Measurements from ENCODE around the gene CALML3. TPM values are rescaled to one million over a fixed set of nuclear protein-coding genes. Genes with fewer than 3 reads are reported as not detected.

The CALML3 gene
- total and polyA plus RNA-seq, 2 donors (not counting 1 experiment from before 2014, with no cell fraction given), result not detected

DNA sequence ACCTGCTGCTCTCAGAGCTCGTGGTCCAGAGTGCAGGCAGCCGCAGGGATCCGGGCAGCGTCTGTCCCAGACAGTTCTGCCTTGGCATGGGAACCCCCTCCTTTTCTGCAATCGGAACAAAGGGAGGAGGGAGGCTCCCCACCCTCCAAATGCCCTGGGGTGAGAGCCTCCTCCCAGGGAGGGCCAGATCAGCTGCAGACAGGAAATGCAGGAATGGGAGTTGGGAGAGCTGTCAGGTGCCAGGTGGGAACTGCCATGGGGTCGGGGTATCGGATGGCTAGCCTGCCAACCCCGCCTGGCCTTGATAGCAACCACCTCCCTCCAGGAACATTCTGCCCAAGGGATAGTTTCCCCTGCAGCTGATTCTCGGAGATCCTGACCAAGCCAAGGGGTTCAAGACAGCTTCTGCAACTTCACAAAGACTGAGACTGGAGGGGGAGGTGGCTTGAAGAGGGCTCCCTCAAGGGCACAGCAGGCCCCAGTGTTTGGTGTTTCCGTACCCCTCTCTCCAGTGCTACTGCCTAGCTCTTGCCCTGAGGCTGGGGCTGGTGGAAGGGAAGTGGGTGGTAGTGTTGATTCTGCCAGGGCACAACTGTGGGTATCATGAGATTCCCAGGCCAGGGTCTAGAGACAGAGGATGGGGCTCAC, 25.1 kb upstream of the CALML3 start, which contains the start of gene CALML5:
CALML5 (minus strand) TSS at position 78 of the 648 bp plus-strand sequence. CDS start 132 bp downstream, outside the sequence.
- H3K79me2 ChIP-seq (ENCODE audit: control insufficient read depth, insufficient read depth, low read length), result no peaks in the 10 kb centered on the region
- H3K9me3 ChIP-seq (ENCODE audit: control insufficient read depth, insufficient read depth, low read depth, low read length), result no peaks in the 10 kb centered on the region
- no peak for DNase-seq (ENCODE audit: low read depth in 2 of 2)
- H3K36me3 ChIP-seq (ENCODE audit: control insufficient read depth, insufficient read depth, low read length), result no peaks in the 10 kb centered on the region
- peaks cover 17% of the 10 kb centered on the region for H3K27me3 ChIP-seq (ENCODE audit: control insufficient read depth, insufficient read depth, low read length)
- H3K27ac ChIP-seq (ENCODE audit: insufficient read depth, low read length), result no peak within 1 kb of the TSS
- no peak within 1 kb of the TSS for H3K9ac ChIP-seq (ENCODE audit: insufficient read depth, low read length)
- H3K4me1 ChIP-seq (ENCODE audit: control insufficient read depth, extremely low read depth, insufficient read depth, low read length), result no peaks in the 10 kb centered on the region
- no peaks in the 10 kb centered on the region for H4K20me1 ChIP-seq (ENCODE audit: control insufficient read depth, extremely low read depth, insufficient read depth, low read length)
- TF ChIP-seq, protein P1, sequence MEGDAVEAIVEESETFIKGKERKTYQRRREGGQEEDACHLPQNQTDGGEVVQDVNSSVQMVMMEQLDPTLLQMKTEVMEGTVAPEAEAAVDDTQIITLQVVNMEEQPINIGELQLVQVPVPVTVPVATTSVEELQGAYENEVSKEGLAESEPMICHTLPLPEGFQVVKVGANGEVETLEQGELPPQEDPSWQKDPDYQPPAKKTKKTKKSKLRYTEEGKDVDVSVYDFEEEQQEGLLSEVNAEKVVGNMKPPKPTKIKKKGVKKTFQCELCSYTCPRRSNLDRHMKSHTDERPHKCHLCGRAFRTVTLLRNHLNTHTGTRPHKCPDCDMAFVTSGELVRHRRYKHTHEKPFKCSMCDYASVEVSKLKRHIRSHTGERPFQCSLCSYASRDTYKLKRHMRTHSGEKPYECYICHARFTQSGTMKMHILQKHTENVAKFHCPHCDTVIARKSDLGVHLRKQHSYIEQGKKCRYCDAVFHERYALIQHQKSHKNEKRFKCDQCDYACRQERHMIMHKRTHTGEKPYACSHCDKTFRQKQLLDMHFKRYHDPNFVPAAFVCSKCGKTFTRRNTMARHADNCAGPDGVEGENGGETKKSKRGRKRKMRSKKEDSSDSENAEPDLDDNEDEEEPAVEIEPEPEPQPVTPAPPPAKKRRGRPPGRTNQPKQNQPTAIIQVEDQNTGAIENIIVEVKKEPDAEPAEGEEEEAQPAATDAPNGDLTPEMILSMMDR (conservative IDR thresholded peaks at IDR 0.05 in 1 of 2, IDR thresholded peaks at IDR 0.05 in 1 of 2; ENCODE audit: low read depth in 1 of 2, low read length in 2 of 2), result no peak
- no peak within 1 kb of the TSS for H2AFZ ChIP-seq (ENCODE audit: low read length)
- no peak within 1 kb of the TSS for H3K4me3 ChIP-seq (replicated peaks in 1 of 4; ENCODE audit: control extremely low read depth in 1 of 4, insufficient read depth in 1 of 4, low read depth in 3 of 4, low read length in 4 of 4)
- no peak within 1 kb of the TSS for H3K4me2 ChIP-seq (ENCODE audit: extremely low read depth, insufficient read depth, low read length)

GRCh38 chr10:5500162-5500670, 24.5 kb upstream of the CALML3 start:
- Histone ChIP-seq H3K4me1 (ENCODE audit: control insufficient read depth, extremely low read depth, insufficient read depth, low read length) (no peaks in the 10 kb centered on the region), H3K27ac (ENCODE audit: insufficient read depth, low read length) (no peak overlapping the region), H2AFZ (ENCODE audit: low read length) (no peak overlapping the region), H3K27me3 (ENCODE audit: control insufficient read depth, insufficient read depth, low read length) (peaks cover 18% of the 10 kb centered on the region), H3K4me2 (ENCODE audit: extremely low read depth, insufficient read depth, low read length) (no peak overlapping the region), H3K79me2 (ENCODE audit: control insufficient read depth, insufficient read depth, low read length) (no peaks in the 10 kb centered on the region), H4K20me1 (ENCODE audit: control insufficient read depth, extremely low read depth, insufficient read depth, low read length) (no peaks in the 10 kb centered on the region), H3K9me3 (ENCODE audit: control insufficient read depth, insufficient read depth, low read depth, low read length) (no peaks in the 10 kb centered on the region), H3K36me3 (ENCODE audit: control insufficient read depth, insufficient read depth, low read length) (no peaks in the 10 kb centered on the region), H3K4me3 (replicated peaks in 1 of 4; ENCODE audit: control extremely low read depth in 1 of 4, insufficient read depth in 1 of 4, low read depth in 3 of 4, low read length in 4 of 4) (no peak overlapping the region), H3K9ac (ENCODE audit: insufficient read depth, low read length) (no peak overlapping the region)
- TF ChIP-seq EZH2 (IDR thresholded peaks at IDR 0.05; ENCODE audit: low read length, missing control alignments), result no peak
- TF ChIP-seq, protein P1 (conservative IDR thresholded peaks at IDR 0.05 in 1 of 2, IDR thresholded peaks at IDR 0.05 in 1 of 2; ENCODE audit: low read depth in 1 of 2, low read length in 2 of 2), result no peak
- DNase-seq (ENCODE audit: low read depth in 2 of 2), result no peak

GRCh38 chr10:5500910-5501309, 23.9 kb upstream of the CALML3 start:
- no peak overlapping the region for H3K9ac ChIP-seq (ENCODE audit: insufficient read depth, low read length)
- no peaks in the 10 kb centered on the region for H3K9me3 ChIP-seq (ENCODE audit: control insufficient read depth, insufficient read depth, low read depth, low read length)
- H3K4me3 ChIP-seq (replicated peaks in 1 of 4; ENCODE audit: control extremely low read depth in 1 of 4, insufficient read depth in 1 of 4, low read depth in 3 of 4, low read length in 4 of 4), result no peak overlapping the region
- H3K27me3 ChIP-seq (ENCODE audit: control insufficient read depth, insufficient read depth, low read length), result peaks cover 18% of the 10 kb centered on the region
- no peaks in the 10 kb centered on the region for H3K4me1 ChIP-seq (ENCODE audit: control insufficient read depth, extremely low read depth, insufficient read depth, low read length)
- TF ChIP-seq, protein P1 (conservative IDR thresholded peaks at IDR 0.05 in 1 of 2, IDR thresholded peaks at IDR 0.05 in 1 of 2; ENCODE audit: low read depth in 1 of 2, low read length in 2 of 2), result no peak
- peak; percentile 24 for TF ChIP-seq EZH2 (IDR thresholded peaks at IDR 0.05; ENCODE audit: low read length, missing control alignments)
- no peaks in the 10 kb centered on the region for H3K36me3 ChIP-seq (ENCODE audit: control insufficient read depth, insufficient read depth, low read length)
- no peaks in the 10 kb centered on the region for H4K20me1 ChIP-seq (ENCODE audit: control insufficient read depth, extremely low read depth, insufficient read depth, low read length)
- H3K4me2 ChIP-seq (ENCODE audit: extremely low read depth, insufficient read depth, low read length), result no peak overlapping the region
- no peak for DNase-seq (ENCODE audit: low read depth in 2 of 2)
- no peak overlapping the region for H3K27ac ChIP-seq (ENCODE audit: insufficient read depth, low read length)
- H2AFZ ChIP-seq (ENCODE audit: low read length), result no peak overlapping the region
- H3K79me2 ChIP-seq (ENCODE audit: control insufficient read depth, insufficient read depth, low read length), result no peaks in the 10 kb centered on the region
